Caco-2 (cell line): ENCODE measurements around the gene MPP3. TPM values are rescaled to one million over a fixed set of nuclear protein-coding genes. Genes with fewer than 3 reads are reported as not detected.

Source experiments
- BruUV-seq: library from RNA; stranded (reverse); fragments of 400-500 nt; replicated peaks from 2 replicates; lab custom pipeline; 2021; lab: Mats Ljungman, UMichigan
- CTCF ChIA-PET: fragments of 300-600 bp; sonication (Branson Sonifier 250); formaldehyde crosslinking; loops from one replicate; lab custom pipeline; 2022; ENCODE audit warnings: antibody characterized with exemption; lab: Charles Lee
- POLR2A ChIA-PET: fragments of 300-600 bp; sonication (Branson Sonifier 250); formaldehyde crosslinking; loops from one replicate; lab custom pipeline; 2022; ENCODE audit warnings: antibody characterized with exemption; lab: Charles Lee
- DNase-seq, 2 experiments: peaks; one replicate each; pipeline versions ENCODE4 v3.0.0 to v3.0.0-alpha.2; 2020 to 2022
- H3K27me3 ChIP-seq: replicated peaks from 2 replicates; pipeline ENCODE4 v1.6.0; 2011; ENCODE audit warnings: low read length; ENCODE audit not compliant: control insufficient read depth, insufficient read depth
- H3K36me3 ChIP-seq: 2 replicates; pipeline ENCODE4 v1.5.1; 2011; ENCODE audit warnings: low read length; ENCODE audit not compliant: control insufficient read depth, insufficient read depth
- H3K4me1 ChIP-seq: fragments of 250-450 bp; sonication (Bioruptor Pico); 2 replicates; pipeline ENCODE4 v1.5.1; 2020; ENCODE audit warnings: mild to moderate bottlenecking
- H3K4me3 ChIP-seq: 2 replicates; pipeline ENCODE4 v1.5.1; 2011; ENCODE audit warnings: low read depth, mild to moderate bottlenecking, control low read depth, low read length
- H3K9me3 ChIP-seq: fragments of 250-450 bp; sonication (Bioruptor Pico); 2 replicates; pipeline ENCODE4 v1.5.1; 2020; ENCODE audit warnings: mild to moderate bottlenecking, moderate library complexity
- H3K27ac Mint-ChIP-seq: one replicate; pipeline ENCODE4 v1.8.0; 2022; ENCODE audit warnings: mixed read lengths; ENCODE audit not compliant: unreplicated experiment
- H3K27me3 Mint-ChIP-seq: one replicate; pipeline ENCODE4 v1.8.0; 2022; ENCODE audit warnings: mixed read lengths; ENCODE audit not compliant: insufficient read depth, unreplicated experiment
- H3K36me3 Mint-ChIP-seq: one replicate; pipeline ENCODE4 v1.8.0; 2022; ENCODE audit warnings: mild to moderate bottlenecking, mixed read lengths; ENCODE audit not compliant: insufficient read depth, unreplicated experiment
- H3K4me1 Mint-ChIP-seq: one replicate; pipeline ENCODE4 v1.8.0; 2022; ENCODE audit warnings: low read depth, mixed read lengths; ENCODE audit not compliant: unreplicated experiment
- H3K4me3 Mint-ChIP-seq: one replicate; pipeline ENCODE4 v1.8.0; 2022; ENCODE audit warnings: mild to moderate bottlenecking, moderate library complexity, mixed read lengths; ENCODE audit not compliant: unreplicated experiment
- H3K9me3 Mint-ChIP-seq: one replicate; pipeline ENCODE4 v1.8.0; 2022; ENCODE audit warnings: mixed read lengths; ENCODE audit not compliant: unreplicated experiment
- CTCF ChIP-seq, 2 experiments: fragments of 200-600 bp in 1 of 2; IDR thresholded peaks; 1 replicate in 1 of 2; 2 replicates in 1 of 2; pipeline versions ENCODE4 v1.5.1 to v1.8.0; 2011 to 2022; ENCODE audit warnings: antibody characterized with exemption in 1 of 2, control low read depth in 1 of 2, inconsistent platforms in 1 of 2, low read depth in 1 of 2, low read length in 1 of 2, mild to moderate bottlenecking in 1 of 2, moderate library complexity in 1 of 2; ENCODE audit not compliant: insufficient read depth in 1 of 2, severe bottlenecking in 1 of 2, unreplicated experiment in 1 of 2
- intact Hi-C: fragments of 100-400 bp; cut with micrococcal nuclease; formaldehyde crosslinking; loops from one replicate; pipeline ENCODE4 v1.10.0; 2022; ENCODE audit not compliant: unreplicated experiment
- total RNA-seq: library from RNA; stranded (reverse); gene quantifications from 2 replicates; pipeline ENCODE4 v1.2.3, GENCODE V29; 2022

The MPP3 gene
- total RNA-seq, 1 experiment from 2014 or later = 7.9 TPM

DNA sequence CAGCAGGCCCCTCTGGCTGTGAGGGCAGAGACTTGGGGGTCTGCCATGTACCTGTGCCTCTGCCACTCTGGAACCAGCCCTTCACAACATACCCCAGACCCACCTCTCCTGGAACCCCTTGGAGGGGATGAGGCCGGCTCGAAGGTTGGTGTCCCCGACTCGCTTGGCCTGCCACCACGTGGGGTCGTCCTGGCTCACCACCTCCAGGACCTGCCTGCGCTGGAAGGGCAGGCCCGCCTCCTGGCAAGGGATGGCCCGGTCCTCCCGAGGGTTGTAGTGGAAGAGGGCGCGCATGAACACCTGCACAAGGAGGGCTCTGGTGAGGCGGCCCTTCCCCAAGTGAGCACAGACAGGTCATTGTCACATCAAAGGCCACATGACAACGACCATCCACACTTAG, 12.2 kb downstream of the MPP3 start:
- intact Hi-C loops = no loop called here
- H3K36me3 Mint-ChIP-seq = no peaks in the 10 kb centered on the region
- no peak overlapping the region for H3K27ac Mint-ChIP-seq

DNA sequence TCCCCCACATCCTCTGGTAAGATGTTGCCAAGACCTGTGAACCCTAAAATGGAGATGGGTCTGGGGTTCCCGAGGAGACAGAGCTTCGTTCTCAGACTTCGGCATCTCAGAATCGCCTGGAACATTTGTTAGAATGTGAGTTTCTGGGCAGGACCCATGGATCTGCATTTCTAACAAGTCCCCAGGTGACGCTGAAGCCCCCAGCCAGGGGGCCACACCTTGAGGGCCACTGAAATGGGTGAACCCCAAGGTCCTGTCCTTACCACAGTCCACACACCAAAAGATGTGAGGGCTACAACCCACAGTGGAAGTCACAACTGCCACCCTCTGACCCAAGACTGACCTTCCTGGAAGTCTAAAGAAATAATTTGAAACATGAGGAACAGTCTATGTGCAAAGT, 14.0 kb downstream of the MPP3 start:
- peaks cover 6% of the 10 kb centered on the region; the same call in 1 of the 2 replicates for H3K4me1 ChIP-seq
- no peaks in the 10 kb centered on the region for H3K36me3 Mint-ChIP-seq
- H3K9me3 Mint-ChIP-seq = no peaks in the 10 kb centered on the region
- DNase-seq = no peak
- ChIA-PET POLR2A (no interaction called here), CTCF (interaction anchor here (2.3 kb wide), 1 partner anchor 27 kb away, joined by 11 read pairs; no protein-coding TSS in a partner anchor)
- H3K4me1 Mint-ChIP-seq = peaks cover 8% of the 10 kb centered on the region
- H3K27me3 Mint-ChIP-seq = no peaks in the 10 kb centered on the region
- no TSS peak for BruUV-seq
- H3K4me3 Mint-ChIP-seq = no peak overlapping the region
- H3K36me3 ChIP-seq = no peaks in the 10 kb centered on the region
- H3K4me3 ChIP-seq = no peak overlapping the region
- H3K27me3 ChIP-seq = no peaks in the 10 kb centered on the region
- H3K27ac Mint-ChIP-seq = no peak overlapping the region
- TF ChIP-seq CTCF (IDR thresholded peaks at IDR 0.05; ENCODE audit: insufficient read depth in 1 of 2, low read depth in 1 of 2, low read length in 1 of 2, severe bottlenecking in 1 of 2, unreplicated experiment in 1 of 2) = no peak
- H3K9me3 ChIP-seq = no peaks in the 10 kb centered on the region
- intact Hi-C loops = no loop called here

More for the DNA sequence above, 12.2 kb downstream of the MPP3 start:
- TF ChIP-seq CTCF (IDR thresholded peaks at IDR 0.05; ENCODE audit: insufficient read depth in 1 of 2, low read depth in 1 of 2, low read length in 1 of 2, severe bottlenecking in 1 of 2, unreplicated experiment in 1 of 2) = no peak
- POLR2A ChIA-PET = no interaction called here
- no TSS peak for BruUV-seq
- H3K27me3 Mint-ChIP-seq = no peaks in the 10 kb centered on the region
- Histone ChIP-seq H3K4me3 (no peak overlapping the region), H3K36me3 (no peaks in the 10 kb centered on the region), H3K9me3 (no peaks in the 10 kb centered on the region), H3K27me3 (no peaks in the 10 kb centered on the region), H3K4me1 (no peaks in the 10 kb centered on the region)
- H3K4me1 Mint-ChIP-seq = no peaks in the 10 kb centered on the region
- CTCF ChIA-PET = no interaction called here
- DNase-seq = no peak
- H3K9me3 Mint-ChIP-seq = no peaks in the 10 kb centered on the region
- H3K4me3 Mint-ChIP-seq = no peak overlapping the region

DNA sequence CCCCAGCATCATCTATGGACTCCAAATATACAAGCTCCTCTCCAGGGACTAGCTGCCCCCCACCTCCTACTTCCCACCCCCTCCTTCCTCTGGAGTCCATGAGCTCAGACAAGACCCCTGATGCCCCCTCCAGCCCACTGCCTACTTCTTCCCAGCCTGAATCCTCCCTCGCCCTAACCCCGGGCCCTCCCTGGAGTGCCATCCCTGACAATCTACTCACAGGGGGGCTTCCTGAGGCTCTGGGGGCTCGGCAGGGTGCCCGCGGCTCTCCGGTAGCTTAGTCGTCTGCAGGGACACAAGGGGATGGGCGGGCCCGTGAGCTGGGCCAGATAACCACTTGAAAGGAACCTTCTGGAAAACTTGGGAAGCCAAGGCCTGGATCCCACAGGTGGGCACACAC, 15.1 kb downstream of the MPP3 start:
- DNase-seq = no peak
- H3K9me3 ChIP-seq = no peaks in the 10 kb centered on the region
- Mint-ChIP-seq H3K4me1 (peaks cover 8% of the 10 kb centered on the region), H3K27ac (no peak overlapping the region), H3K4me3 (no peak overlapping the region), H3K36me3 (no peaks in the 10 kb centered on the region), H3K9me3 (no peaks in the 10 kb centered on the region), H3K27me3 (no peaks in the 10 kb centered on the region)
- TF ChIP-seq CTCF (IDR thresholded peaks at IDR 0.05; ENCODE audit: insufficient read depth in 1 of 2, low read depth in 1 of 2, low read length in 1 of 2, severe bottlenecking in 1 of 2, unreplicated experiment in 1 of 2) = no peak
- no peaks in the 10 kb centered on the region for H3K27me3 ChIP-seq
- no peak overlapping the region for H3K4me3 ChIP-seq
- POLR2A ChIA-PET = interaction anchor here (0.6 kb wide), 1 partner anchor 400 kb away, joined by 3 read pairs; no protein-coding TSS in a partner anchor
- CTCF ChIA-PET = interaction anchor here (0.6 to 2.3 kb wide), 3 partner anchors 28 to 120 kb away, joined by 5 to 13 read pairs (median 11); no protein-coding TSS in a partner anchor
- H3K36me3 ChIP-seq = no peaks in the 10 kb centered on the region
- peaks cover 6% of the 10 kb centered on the region; the same call in 1 of the 2 replicates for H3K4me1 ChIP-seq
- intact Hi-C loops = no loop called here
- BruUV-seq = no TSS peak
